ENCODE measurements around the gene HTRA2.
"Not testable (repeated sequence)": the region's sequence is repeated elsewhere in the genome, so short reads cannot be mapped to it uniquely, and the experiment has no call there.

GRCh38 chr2:74561022-74561421 lies 31.3 kb downstream of the HTRA2 start:
- not testable (repeated sequence) for TF ChIP-seq CTCF, POLR2A (IDR thresholded peaks at IDR 0.05)
